Stimulated activated CD8-positive, alpha-beta memory T cell treated with anti-CD3 and anti-CD28 coated beads, Interleukin-7, amount 100 ng/mL, for 24 hours (primary cell): ENCODE data around the gene PLCH1.

ENCODE experiments used
- DNase-seq: peaks from one replicate; pipeline ENCODE4 v3.0.0-alpha.2; 2020; ENCODE audit warnings: low read depth

The PLCH1 gene

DNA sequence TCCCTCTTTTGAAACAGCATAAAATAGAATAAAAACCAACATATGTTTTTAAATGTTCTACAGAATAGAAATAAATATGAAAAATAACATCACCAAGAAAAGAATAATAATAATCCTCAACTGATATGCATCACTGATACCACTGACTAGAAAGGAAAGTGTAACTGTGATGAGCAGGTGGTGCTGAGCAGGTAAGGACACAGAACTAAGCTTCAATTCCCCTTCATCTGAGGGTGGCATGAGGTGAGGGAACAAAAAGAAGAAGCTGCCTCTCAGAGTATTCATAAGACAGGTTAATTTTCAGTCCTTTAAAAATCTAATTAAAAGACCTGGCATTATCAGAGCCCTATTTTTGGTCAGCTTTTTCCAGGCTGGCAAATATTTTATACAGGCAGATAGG is 216.3 kb downstream of the PLCH1 start:
- DNase-seq, result no peak

- DNase-seq, result no peak
Measured at GRCh38 chr3:155525324-155525833, 219.5 kb downstream of the PLCH1 start.

DNA sequence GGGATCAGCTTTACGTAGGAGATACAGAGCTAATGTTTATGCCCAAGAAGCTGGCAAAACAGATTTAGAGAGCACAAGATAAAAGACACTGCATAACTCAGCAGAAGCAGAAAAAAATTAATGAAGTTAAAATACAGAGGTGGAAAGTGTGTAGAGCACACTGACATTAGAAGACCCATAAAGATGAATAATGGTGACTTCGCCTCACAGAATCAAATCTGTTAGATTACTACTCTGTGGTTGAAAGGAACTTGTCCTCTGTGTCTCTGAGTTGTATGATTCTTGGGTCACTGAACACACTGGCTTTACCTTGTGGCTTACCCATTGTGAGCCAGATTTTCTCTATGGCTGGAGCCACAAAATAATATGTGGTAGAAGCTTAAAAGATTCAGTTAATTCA is 224.4 kb downstream of the PLCH1 start:
- no peak for DNase-seq

DNA sequence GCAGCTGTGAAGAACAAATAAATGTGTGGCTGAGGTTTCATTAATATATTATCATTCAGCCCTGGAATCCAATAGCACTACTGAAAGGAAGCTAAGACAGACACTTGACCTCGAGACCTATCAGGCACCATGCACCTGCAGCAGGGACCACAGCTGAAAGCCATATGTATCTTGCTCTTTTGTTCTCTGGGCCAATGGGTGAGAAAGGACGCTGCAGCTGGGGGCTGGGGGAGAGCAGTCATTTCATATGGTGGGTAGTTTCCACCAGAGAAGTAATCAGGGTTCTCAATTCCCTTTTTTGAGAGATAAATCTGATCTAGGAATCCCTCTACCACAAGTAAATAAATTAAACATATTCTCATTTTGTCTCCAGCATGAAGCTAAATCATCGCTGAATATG is 225.8 kb downstream of the PLCH1 start:
- no peak for DNase-seq

DNA sequence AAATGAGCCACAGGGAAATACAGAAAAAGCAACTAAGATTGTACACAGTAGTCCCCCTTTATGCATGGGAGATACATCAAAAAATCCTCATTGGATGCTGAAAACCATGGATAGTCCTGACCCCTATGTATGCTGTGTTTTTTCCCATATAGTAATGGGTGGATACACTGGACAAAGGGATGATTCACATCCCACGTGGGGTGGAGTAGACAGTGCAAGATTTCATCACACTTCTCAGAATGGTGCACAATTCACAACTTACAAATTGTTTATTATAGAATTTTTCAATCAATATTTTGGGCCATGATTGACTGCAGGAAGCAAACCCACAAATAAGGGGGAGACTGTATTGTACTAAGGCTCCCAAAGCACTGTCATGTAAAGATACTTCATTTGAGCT is 227.0 kb downstream of the PLCH1 start:
- DNase-seq, result no peak

- no peak for DNase-seq
Measured at GRCh38 chr3:155516439-155516838, 228.4 kb downstream of the PLCH1 start.

DNA sequence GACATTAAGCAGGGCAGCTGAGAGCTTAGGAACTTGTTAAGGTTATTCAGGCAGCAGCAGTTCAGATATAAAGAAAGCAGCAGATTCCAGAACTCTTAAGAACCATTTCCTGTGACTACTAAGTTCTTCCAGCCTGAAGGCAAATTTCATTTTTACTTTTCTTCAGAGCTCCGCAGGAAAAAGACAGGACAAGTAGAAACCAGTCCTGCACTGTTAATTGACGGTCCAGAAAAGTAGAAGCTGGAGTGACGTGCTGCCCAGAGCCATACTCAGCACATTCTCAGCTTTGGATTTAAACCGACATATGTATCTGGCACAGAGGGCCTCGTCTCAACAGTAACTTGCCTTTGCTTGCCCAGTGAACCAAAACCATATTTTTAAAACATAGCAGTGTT is 232.0 kb downstream of the PLCH1 start:
- no peak for DNase-seq

DNA sequence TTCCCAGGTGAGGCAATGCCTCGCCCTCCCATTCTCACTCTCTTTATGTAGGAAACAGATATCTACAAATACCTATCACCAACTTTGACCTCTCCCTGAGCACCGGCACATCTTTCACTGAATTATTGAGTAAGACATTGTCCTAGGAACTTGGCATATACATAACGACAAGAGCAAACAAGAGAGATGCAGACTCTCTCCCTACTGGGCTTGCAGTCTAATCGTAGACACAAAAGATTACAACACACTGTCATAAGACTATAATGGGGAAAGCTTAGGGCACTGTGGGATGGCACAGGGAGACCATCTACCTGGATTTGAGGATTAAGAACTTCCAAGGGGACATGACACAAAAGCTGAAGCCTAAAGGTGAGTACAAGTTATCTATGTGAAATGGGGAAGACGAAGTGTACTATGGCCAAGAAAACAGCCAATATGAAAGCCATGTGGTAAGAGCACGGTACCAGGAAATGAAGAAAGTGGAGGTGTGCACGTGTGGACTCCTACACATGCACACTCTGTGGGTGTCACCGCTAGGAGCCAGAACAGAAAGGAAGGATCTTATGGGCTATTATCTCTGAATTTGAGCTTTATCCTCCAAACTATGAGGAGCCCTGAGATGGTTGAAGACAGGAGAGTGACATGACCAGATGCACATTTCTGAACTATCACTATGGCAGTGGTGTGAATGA is 232.6 kb downstream of the PLCH1 start:
- no peak for DNase-seq

GRCh38 chr3:155504682-155505081 is 240.2 kb downstream of the PLCH1 start:
- no peak for DNase-seq

- DNase-seq, result no peak
Measured at GRCh38 chr3:155502630-155503029, 242.2 kb downstream of the PLCH1 start.

GRCh38 chr3:155500194-155500818 is 244.6 kb downstream of the PLCH1 start:
- no peak for DNase-seq

GRCh38 chr3:155497930-155498647 is 246.8 kb downstream of the PLCH1 start:
- DNase-seq, result no peak

- no peak for DNase-seq
Measured at GRCh38 chr3:155496206-155496605, 248.7 kb downstream of the PLCH1 start.

DNA sequence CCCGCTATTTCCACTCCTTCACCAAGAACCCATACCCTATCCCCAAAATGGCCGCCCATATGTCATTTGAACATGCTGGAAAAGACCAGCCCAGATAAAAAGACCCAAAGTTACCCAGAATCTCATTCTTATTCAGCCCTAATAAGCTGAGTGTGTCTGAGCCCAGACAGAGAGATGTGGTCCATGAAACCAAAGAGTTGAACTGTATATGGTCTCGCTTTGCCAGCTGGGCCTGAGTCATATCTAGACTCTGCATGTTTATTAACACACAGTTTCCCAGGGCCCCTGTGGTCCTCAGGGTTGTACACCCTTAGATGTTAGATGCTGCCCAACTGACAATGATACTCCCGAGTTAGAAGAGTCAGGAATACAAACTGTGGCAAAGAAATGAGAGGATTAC is 249.5 kb downstream of the PLCH1 start:
- no peak for DNase-seq

GRCh38 chr3:155494332-155494731 is 250.5 kb downstream of the PLCH1 start:
- no peak for DNase-seq

DNA sequence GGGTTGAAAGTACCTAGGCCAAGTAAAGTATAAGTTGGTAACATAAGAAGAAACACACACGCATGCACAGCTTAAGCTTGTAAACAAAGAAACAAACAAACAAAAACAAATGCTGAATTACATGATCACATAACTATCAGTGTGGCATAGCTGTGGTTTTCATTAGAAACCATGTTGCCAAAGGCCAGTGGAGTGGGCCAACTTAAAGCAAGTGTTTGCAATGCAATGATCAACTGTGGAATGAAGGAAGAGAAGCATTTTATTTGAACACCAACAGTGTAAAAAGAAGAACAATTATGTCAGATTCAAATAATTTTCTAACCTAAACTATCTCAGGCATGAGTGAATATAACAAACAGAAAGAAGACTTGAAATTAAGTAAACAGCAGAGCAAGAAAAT is 252.0 kb downstream of the PLCH1 start:
- DNase-seq, result no peak

DNA sequence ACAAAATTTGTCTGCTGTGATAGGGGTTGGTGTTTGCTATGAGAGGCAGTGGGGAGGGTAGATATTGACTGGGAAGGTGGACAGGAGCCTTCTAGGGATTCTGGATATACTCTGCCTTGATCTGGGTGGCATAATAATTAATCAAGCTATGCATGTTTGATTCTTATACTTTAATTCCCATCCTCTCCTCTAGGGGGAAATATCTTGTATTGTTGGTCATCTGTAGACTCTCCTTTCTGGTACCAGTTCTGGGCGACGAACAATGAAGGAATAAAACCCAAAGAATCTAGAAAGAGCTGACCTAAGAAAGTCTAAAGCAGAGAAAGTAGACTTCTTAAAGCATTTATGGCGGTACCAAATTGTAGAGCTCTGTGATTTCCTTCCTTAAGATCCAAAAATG is 253.2 kb downstream of the PLCH1 start:
- DNase-seq, result no peak

DNA sequence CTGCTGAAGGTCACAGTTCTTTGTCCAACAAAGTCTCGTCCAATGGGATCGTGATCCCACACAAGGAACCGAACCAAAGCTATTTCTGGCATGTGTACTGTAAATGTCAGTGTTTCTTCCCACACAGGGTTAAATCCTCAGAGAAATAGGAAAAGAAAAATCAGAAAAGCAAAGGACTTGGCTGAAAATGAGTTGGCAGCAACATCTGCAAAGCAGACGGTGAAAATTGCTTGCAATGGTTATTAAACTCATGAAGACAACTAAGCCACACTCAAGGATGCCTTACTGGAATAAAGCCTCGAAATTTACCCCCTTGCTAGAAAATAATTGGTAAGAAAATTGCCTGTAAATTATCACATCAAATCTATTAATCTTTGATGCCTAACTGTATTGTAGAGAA is 256.2 kb downstream of the PLCH1 start:
- DNase-seq, result no peak

GRCh38 chr3:155485897-155486296 is 259.0 kb downstream of the PLCH1 start:
- DNase-seq, result no peak

DNA sequence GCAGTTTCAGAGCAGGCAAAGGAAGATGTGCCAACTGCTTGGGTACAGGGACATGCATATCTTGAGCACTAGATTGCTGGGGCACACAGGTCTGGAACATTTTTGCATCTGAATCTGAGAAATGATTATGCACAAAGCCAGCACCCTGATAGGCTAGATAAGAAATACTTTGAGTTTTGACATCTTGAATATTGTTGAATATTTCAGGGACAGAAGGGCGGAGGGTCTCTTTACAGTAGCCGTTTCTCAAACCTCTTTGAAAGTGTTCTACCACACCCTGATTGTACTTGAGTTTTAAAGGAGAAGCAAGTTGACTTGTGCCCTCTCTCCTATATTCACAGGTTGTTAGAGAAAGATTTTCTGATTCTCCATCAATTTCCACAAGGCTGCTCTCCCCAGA is 263.3 kb downstream of the PLCH1 start:
- no peak for DNase-seq

GRCh38 chr3:155481089-155481488 is 263.8 kb downstream of the PLCH1 start:
- no peak for DNase-seq

DNA sequence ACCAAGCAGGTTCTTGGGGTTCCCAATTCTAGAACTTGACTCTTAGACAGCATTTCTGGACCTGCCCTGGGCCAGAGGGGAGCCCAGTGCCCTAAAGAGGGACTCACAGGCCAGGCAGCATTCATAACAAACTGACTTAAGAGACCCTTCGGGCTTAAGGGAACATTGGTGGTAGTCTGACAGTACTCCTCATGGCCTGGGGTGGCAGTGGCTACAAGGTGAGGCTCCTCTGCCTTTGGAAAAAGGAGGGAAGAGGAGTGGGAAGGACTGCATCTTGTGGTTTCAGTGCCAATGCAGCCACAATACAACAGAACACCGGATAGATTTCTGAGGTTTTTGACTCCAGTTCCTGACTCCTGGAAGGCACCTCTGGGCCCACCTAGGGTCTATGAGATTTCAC is 279.2 kb downstream of the PLCH1 start:
- DNase-seq, result no peak

DNA sequence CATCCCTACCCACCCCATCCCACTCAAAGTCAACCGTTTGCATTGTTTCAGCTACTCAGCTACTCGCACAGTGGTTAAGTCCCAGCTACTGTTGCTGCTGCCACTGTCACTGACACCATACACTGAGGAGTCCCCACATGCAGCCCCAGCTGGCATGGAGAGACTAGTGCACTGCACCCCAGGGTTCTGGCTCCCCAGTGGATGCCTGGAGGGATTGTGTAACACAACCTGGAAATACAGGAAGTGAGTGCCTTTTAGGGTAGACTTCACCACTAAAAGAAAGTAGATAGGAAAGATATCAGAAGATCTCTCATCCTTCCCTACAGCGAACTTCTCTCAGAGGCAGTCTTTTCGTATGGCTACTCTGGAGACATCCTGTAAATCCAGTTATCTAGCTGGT is 282.2 kb downstream of the PLCH1 start:
- no peak for DNase-seq
